SK-N-SH treated with all-trans-retinoic acid at 6 μM for 48 hours (cell line): ENCODE results near the gene RELCH.

Experiments
- ATAC-seq: fragments of 200-7000 bp; cut with Tn5 transposase; 3 replicates; pipeline ENCODE4 v1.9.1; 2020; ENCODE audit warnings: mild to moderate bottlenecking, moderate library complexity
- ARNTL ChIP-seq: fragments of 450-650 bp; formaldehyde crosslinking; IDR thresholded peaks from 2 replicates; pipeline ENCODE4 v1.5.0; 2020; ENCODE audit warnings: low read depth, mild to moderate bottlenecking, moderate library complexity, borderline replicate concordance
- BACH2 ChIP-seq: fragments of 250-450 bp; sonication (Bioruptor Pico); IDR thresholded peaks from 2 replicates; pipeline ENCODE4 v1.9.0; 2021; ENCODE audit warnings: mild to moderate bottlenecking, borderline replicate concordance
- CSDC2 ChIP-seq: fragments of 250-450 bp; sonication (Bioruptor Pico); IDR thresholded peaks from 2 replicates; pipeline ENCODE4 v1.5.0; 2020; ENCODE audit warnings: mild to moderate bottlenecking, moderate library complexity
- ESRRG ChIP-seq: fragments of 250-450 bp; sonication (Bioruptor Pico); IDR thresholded peaks from 2 replicates; pipeline ENCODE4 v1.6.1; 2021; ENCODE audit warnings: mild to moderate bottlenecking
- ISL1 ChIP-seq: fragments of 250-450 bp; sonication (Bioruptor Pico); IDR thresholded peaks from 2 replicates; pipeline ENCODE4 v2.1.2; 2022; ENCODE audit warnings: mild to moderate bottlenecking, moderate library complexity
- OSR1 ChIP-seq: fragments of 250-450 bp; sonication (Bioruptor Pico); IDR thresholded peaks from 2 replicates; pipeline ENCODE4 v1.8.0; 2022; ENCODE audit warnings: moderate library complexity, mild to moderate bottlenecking, inconsistent platforms
- PPARA ChIP-seq: fragments of 250-450 bp; sonication (Bioruptor Pico); IDR thresholded peaks from 2 replicates; pipeline ENCODE4 v1.5.0; 2020; ENCODE audit warnings: mild to moderate bottlenecking, borderline replicate concordance
- RARB ChIP-seq: fragments of 250-450 bp; sonication (Bioruptor Pico); IDR thresholded peaks from 2 replicates; pipeline ENCODE4 v1.8.0; 2021; ENCODE audit warnings: mild to moderate bottlenecking, moderate library complexity
- SNAI2 ChIP-seq: fragments of 250-450 bp; sonication (Bioruptor Pico); IDR thresholded peaks from 2 replicates; pipeline ENCODE4 v1.5.0; 2020; ENCODE audit warnings: mild to moderate bottlenecking, moderate library complexity
- TCF4 ChIP-seq: fragments of 250-450 bp; sonication (Bioruptor Pico); IDR thresholded peaks from 2 replicates; pipeline ENCODE4 v1.8.0; 2021; ENCODE audit warnings: mild to moderate bottlenecking, moderate library complexity, borderline replicate concordance
- TOX ChIP-seq: fragments of 250-450 bp; sonication (Bioruptor Pico); IDR thresholded peaks from 2 replicates; pipeline ENCODE4 v1.8.0; 2021; ENCODE audit warnings: mild to moderate bottlenecking, moderate library complexity, borderline replicate concordance
- ZC3H10 ChIP-seq: fragments of 250-450 bp; sonication (Bioruptor Pico); IDR thresholded peaks from 2 replicates; pipeline ENCODE4 v1.5.1; 2021; ENCODE audit warnings: mild to moderate bottlenecking, moderate library complexity
- ZFP3 ChIP-seq: fragments of 250-450 bp; sonication (Bioruptor Pico); IDR thresholded peaks from 2 replicates; pipeline ENCODE4 v1.5.0; 2020; ENCODE audit warnings: mild to moderate bottlenecking, moderate library complexity
- ZFP30 ChIP-seq: fragments of 450-650 bp; formaldehyde crosslinking; IDR thresholded peaks from 2 replicates; pipeline ENCODE4 v1.5.0; 2022; ENCODE audit warnings: mild to moderate bottlenecking, moderate library complexity
- ZNF565 ChIP-seq: fragments of 450-650 bp; formaldehyde crosslinking; conservative IDR thresholded peaks from 2 replicates; pipeline ENCODE4 v1.5.0; 2020; ENCODE audit warnings: low read depth, mild to moderate bottlenecking, moderate library complexity
- ZNF70 ChIP-seq: fragments of 450-650 bp; formaldehyde crosslinking; IDR thresholded peaks from 2 replicates; pipeline ENCODE4 v1.5.0; 2020; ENCODE audit warnings: mild to moderate bottlenecking, moderate library complexity
- TF ChIP-seq, protein P1 (sequence below): fragments of 250-450 bp; sonication (Bioruptor Pico); IDR thresholded peaks from 2 replicates; pipeline ENCODE4 v1.5.1; 2020; ENCODE audit warnings: low read depth, mild to moderate bottlenecking, moderate library complexity
- TF ChIP-seq, protein P2 (sequence below): fragments of 250-450 bp; sonication (Bioruptor Pico); IDR thresholded peaks from 2 replicates; pipeline ENCODE4 v1.8.0; 2021; ENCODE audit warnings: low read depth, mild to moderate bottlenecking, moderate library complexity, borderline replicate concordance
- TF ChIP-seq, protein P3 (sequence below): fragments of 250-450 bp; sonication (Bioruptor Pico); IDR thresholded peaks from 2 replicates; pipeline ENCODE4 v1.8.0; 2020; ENCODE audit warnings: mild to moderate bottlenecking, moderate library complexity, borderline replicate concordance
- TF ChIP-seq, protein P4 (sequence below): fragments of 250-450 bp; sonication (Bioruptor Pico); IDR thresholded peaks from 2 replicates; pipeline ENCODE4 v1.5.0; 2020; ENCODE audit warnings: mild to moderate bottlenecking, moderate library complexity
- TF ChIP-seq, protein P5 (sequence below): fragments of 250-450 bp; sonication (Bioruptor Pico); IDR thresholded peaks from 2 replicates; pipeline ENCODE4 v1.5.1; 2021; ENCODE audit warnings: mild to moderate bottlenecking, moderate library complexity

RELCH gene

DNA sequence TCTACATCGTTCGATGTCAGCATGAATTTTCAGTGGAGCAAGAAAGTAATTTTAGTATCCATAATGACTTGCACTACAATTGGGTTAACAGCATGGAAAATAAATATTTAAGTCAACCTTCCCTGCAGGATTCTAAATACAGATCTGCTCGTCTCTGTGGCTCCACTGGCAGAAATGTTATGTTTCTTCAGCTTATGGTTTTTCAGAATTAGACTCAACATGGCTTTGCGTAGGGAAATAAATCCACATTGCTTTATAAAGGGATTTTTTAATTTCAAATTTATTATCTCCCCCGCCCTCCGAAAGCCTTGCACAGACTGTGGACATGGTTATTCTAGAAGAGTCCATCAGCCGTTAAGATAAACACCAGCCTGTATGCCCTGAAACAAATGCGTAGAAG, 156.3 kb downstream of the RELCH start (continued):
- no peak for TF ChIP-seq ISL1 (CRISPR knock-in tag)

DNA sequence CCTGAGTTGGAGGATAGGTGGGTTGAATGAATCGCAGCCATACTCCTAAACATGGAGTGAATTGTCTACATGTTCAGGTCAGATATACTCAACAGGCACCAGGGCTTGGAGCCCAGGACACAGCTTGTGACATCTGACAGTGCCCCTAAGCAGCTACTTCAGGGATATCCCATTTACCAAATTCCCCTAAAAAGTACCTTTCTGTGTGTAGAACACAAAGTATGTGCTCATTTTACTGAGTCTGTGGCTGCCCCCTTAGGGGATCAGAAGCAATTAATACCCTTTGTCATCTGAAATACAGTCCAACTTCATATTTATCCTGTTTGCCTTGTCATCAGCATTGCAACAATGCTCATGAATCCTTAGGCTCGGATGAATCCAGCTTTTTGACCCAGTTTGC, 158.9 kb downstream of the RELCH start:
- no peak for ATAC-seq
- TF ChIP-seq TCF4 (no peak), TOX (no peak), ISL1 (CRISPR knock-in tag) (no peak), ESRRG (CRISPR knock-in tag) (no peak), CSDC2 (CRISPR knock-in tag) (no peak), OSR1 (CRISPR knock-in tag) (no peak), ZC3H10 (CRISPR knock-in tag) (no peak), ZFP30 (CRISPR knock-in tag) (no peak), ARNTL (CRISPR knock-in tag) (no peak), BACH2 (CRISPR knock-in tag) (no peak), RARB (CRISPR knock-in tag) (no peak), ZFP3 (CRISPR knock-in tag) (no peak), ZNF70 (no peak), PPARA (CRISPR knock-in tag) (no peak), ZNF565 (CRISPR knock-in tag) (no peak)
- TF ChIP-seq, protein P1, sequence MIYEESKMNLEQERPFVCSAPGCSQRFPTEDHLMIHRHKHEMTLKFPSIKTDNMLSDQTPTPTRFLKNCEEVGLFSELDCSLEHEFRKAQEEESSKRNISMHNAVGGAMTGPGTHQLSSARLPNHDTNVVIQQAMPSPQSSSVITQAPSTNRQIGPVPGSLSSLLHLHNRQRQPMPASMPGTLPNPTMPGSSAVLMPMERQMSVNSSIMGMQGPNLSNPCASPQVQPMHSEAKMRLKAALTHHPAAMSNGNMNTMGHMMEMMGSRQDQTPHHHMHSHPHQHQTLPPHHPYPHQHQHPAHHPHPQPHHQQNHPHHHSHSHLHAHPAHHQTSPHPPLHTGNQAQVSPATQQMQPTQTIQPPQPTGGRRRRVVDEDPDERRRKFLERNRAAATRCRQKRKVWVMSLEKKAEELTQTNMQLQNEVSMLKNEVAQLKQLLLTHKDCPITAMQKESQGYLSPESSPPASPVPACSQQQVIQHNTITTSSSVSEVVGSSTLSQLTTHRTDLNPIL (CRISPR knock-in tag) = no peak
- TF ChIP-seq, protein P2, sequence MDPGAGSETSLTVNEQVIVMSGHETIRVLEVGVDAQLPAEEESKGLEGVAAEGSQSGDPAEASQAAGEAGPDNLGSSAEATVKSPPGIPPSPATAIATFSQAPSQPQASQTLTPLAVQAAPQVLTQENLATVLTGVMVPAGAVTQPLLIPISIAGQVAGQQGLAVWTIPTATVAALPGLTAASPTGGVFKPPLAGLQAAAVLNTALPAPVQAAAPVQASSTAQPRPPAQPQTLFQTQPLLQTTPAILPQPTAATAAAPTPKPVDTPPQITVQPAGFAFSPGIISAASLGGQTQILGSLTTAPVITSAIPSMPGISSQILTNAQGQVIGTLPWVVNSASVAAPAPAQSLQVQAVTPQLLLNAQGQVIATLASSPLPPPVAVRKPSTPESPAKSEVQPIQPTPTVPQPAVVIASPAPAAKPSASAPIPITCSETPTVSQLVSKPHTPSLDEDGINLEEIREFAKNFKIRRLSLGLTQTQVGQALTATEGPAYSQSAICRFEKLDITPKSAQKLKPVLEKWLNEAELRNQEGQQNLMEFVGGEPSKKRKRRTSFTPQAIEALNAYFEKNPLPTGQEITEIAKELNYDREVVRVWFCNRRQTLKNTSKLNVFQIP (CRISPR knock-in tag) = no peak
- TF ChIP-seq, protein P3, sequence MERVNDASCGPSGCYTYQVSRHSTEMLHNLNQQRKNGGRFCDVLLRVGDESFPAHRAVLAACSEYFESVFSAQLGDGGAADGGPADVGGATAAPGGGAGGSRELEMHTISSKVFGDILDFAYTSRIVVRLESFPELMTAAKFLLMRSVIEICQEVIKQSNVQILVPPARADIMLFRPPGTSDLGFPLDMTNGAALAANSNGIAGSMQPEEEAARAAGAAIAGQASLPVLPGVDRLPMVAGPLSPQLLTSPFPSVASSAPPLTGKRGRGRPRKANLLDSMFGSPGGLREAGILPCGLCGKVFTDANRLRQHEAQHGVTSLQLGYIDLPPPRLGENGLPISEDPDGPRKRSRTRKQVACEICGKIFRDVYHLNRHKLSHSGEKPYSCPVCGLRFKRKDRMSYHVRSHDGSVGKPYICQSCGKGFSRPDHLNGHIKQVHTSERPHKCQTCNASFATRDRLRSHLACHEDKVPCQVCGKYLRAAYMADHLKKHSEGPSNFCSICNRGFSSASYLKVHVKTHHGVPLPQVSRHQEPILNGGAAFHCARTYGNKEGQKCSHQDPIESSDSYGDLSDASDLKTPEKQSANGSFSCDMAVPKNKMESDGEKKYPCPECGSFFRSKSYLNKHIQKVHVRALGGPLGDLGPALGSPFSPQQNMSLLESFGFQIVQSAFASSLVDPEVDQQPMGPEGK (CRISPR knock-in tag) = no peak
- TF ChIP-seq, protein P4, sequence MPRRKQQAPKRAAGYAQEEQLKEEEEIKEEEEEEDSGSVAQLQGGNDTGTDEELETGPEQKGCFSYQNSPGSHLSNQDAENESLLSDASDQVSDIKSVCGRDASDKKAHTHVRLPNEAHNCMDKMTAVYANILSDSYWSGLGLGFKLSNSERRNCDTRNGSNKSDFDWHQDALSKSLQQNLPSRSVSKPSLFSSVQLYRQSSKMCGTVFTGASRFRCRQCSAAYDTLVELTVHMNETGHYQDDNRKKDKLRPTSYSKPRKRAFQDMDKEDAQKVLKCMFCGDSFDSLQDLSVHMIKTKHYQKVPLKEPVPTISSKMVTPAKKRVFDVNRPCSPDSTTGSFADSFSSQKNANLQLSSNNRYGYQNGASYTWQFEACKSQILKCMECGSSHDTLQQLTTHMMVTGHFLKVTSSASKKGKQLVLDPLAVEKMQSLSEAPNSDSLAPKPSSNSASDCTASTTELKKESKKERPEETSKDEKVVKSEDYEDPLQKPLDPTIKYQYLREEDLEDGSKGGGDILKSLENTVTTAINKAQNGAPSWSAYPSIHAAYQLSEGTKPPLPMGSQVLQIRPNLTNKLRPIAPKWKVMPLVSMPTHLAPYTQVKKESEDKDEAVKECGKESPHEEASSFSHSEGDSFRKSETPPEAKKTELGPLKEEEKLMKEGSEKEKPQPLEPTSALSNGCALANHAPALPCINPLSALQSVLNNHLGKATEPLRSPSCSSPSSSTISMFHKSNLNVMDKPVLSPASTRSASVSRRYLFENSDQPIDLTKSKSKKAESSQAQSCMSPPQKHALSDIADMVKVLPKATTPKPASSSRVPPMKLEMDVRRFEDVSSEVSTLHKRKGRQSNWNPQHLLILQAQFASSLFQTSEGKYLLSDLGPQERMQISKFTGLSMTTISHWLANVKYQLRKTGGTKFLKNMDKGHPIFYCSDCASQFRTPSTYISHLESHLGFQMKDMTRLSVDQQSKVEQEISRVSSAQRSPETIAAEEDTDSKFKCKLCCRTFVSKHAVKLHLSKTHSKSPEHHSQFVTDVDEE (CRISPR knock-in tag) = no peak

DNA sequence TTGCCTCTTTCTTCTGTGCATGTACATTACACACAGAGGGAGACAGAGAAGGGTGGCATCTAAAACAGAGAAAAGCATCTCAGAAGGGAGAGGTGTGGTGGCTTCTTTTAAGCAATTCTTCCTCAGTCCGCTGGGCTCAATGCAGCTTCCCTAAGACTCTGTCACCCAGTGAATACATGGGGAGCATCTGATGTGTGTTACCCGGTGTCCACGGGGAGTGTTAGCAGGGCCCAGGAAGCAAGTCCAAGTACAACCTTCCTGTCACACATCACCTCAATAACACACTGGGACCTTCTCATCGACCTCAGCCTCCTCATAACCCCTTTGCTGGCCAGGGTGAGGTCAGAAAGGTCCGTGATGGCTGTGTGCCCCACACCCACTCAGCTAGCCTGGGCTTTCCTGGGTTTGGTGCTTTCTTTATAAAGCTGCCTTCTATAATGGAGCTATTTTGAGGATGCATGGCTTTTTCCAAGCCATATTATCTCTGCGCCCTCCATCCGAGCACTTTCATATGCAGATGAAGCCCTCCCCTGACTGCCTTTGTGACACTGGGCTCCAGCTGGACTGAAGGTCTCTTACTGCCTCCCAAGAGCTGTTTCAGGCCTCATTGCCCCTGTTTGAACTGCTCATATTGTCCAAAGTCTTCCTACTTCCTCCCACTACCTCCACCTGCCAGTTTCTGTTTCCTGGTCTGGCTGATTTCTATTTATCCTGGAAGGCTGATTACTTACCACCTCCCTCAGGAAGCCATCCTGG, 159.5 kb downstream of the RELCH start:
- ATAC-seq = no peak; the same call in 2 of the 3 replicates
- TF ChIP-seq, protein P4 (CRISPR knock-in tag) = no peak
- TF ChIP-seq ZFP3 (CRISPR knock-in tag) (no peak), PPARA (CRISPR knock-in tag) (no peak), ZC3H10 (CRISPR knock-in tag) (no peak), ZFP30 (CRISPR knock-in tag) (no peak), ZNF565 (CRISPR knock-in tag) (no peak), SNAI2 (no peak), RARB (CRISPR knock-in tag) (no peak), ESRRG (CRISPR knock-in tag) (no peak), ARNTL (CRISPR knock-in tag) (no peak)
- TF ChIP-seq, protein P3 (CRISPR knock-in tag) = no peak
- TF ChIP-seq, protein P1 (CRISPR knock-in tag) = no peak
- TF ChIP-seq, protein P5, sequence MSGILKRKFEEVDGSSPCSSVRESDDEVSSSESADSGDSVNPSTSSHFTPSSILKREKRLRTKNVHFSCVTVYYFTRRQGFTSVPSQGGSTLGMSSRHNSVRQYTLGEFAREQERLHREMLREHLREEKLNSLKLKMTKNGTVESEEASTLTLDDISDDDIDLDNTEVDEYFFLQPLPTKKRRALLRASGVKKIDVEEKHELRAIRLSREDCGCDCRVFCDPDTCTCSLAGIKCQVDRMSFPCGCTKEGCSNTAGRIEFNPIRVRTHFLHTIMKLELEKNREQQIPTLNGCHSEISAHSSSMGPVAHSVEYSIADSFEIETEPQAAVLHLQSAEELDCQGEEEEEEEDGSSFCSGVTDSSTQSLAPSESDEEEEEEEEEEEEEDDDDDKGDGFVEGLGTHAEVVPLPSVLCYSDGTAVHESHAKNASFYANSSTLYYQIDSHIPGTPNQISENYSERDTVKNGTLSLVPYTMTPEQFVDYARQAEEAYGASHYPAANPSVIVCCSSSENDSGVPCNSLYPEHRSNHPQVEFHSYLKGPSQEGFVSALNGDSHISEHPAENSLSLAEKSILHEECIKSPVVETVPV (CRISPR knock-in tag) = no peak
